Stimulated activated naive CD8-positive, alpha-beta T cell treated with anti-CD3 and anti-CD28 coated beads, Interleukin-15, amount 100 ng/mL, for 72 hours (primary cell): ENCODE measurements around the gene SEMA6B.
A peak's percentile ranks its signal among the peaks of the same experiment; 100 is the strongest.

Experiments used
- ATAC-seq: fragments of 150-1000 bp; cut with Tn5 transposase; 2 replicates; pipeline ENCODE4 v1.10.0; 2021; ENCODE audit warnings: mild to moderate bottlenecking, moderate library complexity
- DNase-seq, 2 donors: peaks; one replicate each; pipeline ENCODE4 v3.0.0; 2021 to 2022
- H3K27ac Mint-ChIP-seq, 2 donors: one replicate each; pipeline ENCODE4 v1.8.0; 2022; ENCODE audit warnings: mild to moderate bottlenecking in 2 of 2, mixed read lengths in 2 of 2, moderate library complexity in 2 of 2
- H3K27me3 Mint-ChIP-seq: one replicate; pipeline ENCODE4 v1.8.0; 2022; ENCODE audit warnings: mixed read lengths
- H3K4me1 Mint-ChIP-seq: one replicate; pipeline ENCODE4 v1.8.0; 2022; ENCODE audit warnings: mild to moderate bottlenecking, mixed read lengths
- H3K4me3 Mint-ChIP-seq, 2 donors: one replicate each; pipeline ENCODE4 v1.8.0; 2022; ENCODE audit warnings: mild to moderate bottlenecking in 2 of 2, mixed read lengths in 2 of 2, moderate library complexity in 1 of 2
- H3K9me3 Mint-ChIP-seq, 2 donors: one replicate each; pipeline ENCODE4 v1.8.0; 2022; ENCODE audit warnings: mixed read lengths in 2 of 2

SEMA6B gene

DNA sequence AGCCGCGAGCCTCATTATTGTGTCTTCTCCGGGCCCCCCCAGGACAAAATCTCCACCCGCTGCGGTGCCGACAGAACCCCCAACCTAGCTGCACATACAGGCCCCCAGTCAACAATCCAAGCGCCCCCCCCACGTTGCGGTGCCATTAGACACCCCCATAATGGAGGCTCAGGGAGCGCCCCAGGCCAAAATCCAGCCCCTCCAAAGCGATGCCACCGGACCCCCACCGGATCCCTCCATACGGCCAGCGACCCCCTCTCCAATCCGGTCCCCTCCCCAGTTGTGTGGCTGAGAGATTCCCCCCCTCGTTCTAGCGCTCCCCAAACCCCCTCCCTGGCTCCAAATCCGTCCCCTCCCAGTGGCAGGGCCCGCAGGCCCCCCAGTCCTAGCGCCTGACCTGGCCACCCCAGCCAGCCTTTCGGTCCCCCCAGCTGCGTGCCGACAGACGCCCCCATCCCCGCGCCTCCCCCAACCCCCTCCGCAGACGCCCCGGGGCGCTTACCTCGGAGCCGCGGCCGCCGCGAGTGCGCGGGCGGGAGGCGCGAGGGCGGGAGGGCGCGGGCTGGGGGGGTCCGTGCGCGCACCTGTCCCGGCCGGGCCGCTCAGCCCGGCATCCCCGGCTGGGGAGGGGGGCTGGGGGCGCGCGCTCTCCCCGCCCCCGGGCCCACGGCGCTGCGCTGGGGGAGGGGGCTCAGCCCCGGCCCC, 21.6 kb upstream of the SEMA6B start:
- H3K27me3 Mint-ChIP-seq = peaks cover 96% of the 10 kb centered on the region
- H3K27ac Mint-ChIP-seq = no peak overlapping the region
- ATAC-seq (no peak), DNase-seq (no peak)
- no peak overlapping the region for H3K4me3 Mint-ChIP-seq
- H3K9me3 Mint-ChIP-seq = no peaks in the 10 kb centered on the region
- peaks cover 17% of the 10 kb centered on the region for H3K4me1 Mint-ChIP-seq

DNA sequence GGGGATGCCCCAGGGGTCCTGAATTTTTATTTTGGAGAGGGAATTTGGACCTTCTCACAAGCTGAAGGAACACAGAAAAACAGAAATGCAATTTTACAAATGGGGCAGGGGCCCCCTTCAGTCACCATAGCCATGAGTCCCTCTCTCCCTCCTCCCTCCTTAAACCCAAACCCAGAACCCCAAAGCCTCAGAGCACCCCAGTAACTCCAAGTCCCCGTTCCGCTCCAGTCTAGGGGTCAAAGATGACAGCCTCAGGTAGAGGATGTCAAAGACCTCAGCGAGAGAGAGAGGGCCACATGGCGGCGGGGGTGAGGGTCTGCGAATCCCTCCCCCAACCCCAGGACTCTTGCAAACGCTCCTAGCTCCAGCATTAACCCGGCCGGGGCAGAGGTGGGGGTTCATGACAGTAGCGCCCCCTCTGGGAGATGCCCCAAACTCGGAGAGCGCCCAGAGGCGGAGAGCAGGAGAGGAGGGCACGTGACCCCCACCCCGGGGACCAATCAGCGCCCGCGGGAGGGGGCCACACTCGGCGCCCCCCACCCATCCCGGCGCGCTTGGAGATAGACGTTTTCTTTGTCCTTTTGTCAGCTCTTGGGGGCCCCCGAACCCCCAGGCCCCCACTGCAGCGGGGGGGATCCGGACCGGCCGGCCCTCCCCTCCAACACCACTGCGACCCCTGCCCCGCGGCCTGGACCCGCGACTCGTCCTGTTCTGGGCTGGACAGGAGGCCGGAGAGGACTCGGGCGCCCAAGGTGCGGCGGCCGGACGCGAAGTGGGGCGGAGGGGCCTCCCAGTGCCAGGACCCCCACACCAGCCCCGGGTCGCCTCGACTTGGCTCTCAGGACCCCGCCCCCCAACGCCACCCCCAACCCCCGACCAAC, 20.8 kb upstream of the SEMA6B start:
- no peak for DNase-seq
- no peak for ATAC-seq
- Mint-ChIP-seq H3K27me3 (peaks cover 96% of the 10 kb centered on the region), H3K27ac (no peak overlapping the region), H3K9me3 (no peaks in the 10 kb centered on the region), H3K4me1 (peaks cover 26% of the 10 kb centered on the region), H3K4me3 (peak overlapping the region in 1 of 2 donors; percentile 26)

GRCh38 chr19:4579389-4579788, 19.9 kb upstream of the SEMA6B start:
- Mint-ChIP-seq H3K27me3 (peaks cover 96% of the 10 kb centered on the region), H3K4me3 (no peak overlapping the region)

DNA sequence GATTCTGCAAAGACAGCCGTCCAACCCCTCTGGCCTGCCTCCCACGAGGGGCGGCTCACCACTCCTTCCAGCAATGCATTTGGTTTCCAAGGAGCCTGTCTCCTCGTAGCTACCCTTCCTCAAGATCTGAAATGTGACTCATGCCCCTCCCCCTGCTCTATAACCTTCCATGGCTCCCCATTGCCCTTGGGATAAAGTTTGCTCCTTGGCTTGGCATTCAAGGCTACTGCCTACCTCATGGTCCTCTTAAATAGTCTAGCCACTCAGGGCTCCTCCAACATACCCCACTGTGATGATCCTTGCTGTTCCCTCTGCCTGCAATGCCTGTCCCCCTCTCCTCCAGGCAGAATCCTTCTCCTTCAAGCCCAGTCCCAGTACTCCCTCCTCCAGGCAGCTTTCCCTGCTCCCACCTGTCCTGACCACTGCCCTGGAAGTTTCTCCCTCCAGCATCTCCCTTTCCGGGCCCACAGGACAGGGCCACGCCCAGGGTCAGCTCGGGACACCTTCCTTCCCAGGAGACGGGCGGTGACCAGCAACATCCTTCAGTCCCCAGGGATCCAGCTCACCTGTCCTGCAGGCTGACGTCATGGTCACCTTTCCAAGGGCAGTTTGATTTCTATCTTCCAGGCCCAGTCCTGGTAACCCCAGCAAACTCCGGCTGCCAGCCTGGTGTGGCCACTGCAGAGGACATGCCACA, 19.2 kb upstream of the SEMA6B start:
- Mint-ChIP-seq H3K4me1 (peaks cover 35% of the 10 kb centered on the region), H3K27ac (no peak overlapping the region), H3K27me3 (peaks cover 97% of the 10 kb centered on the region), H3K4me3 (no peak overlapping the region), H3K9me3 (no peaks in the 10 kb centered on the region)
- ATAC-seq = no peak
- no peak for DNase-seq

More at GRCh38 chr19:4579389-4579788, 19.9 kb upstream of the SEMA6B start:
- H3K27ac Mint-ChIP-seq = no peak overlapping the region
- H3K4me1 Mint-ChIP-seq = peaks cover 35% of the 10 kb centered on the region
- no peak for DNase-seq
- ATAC-seq = no peak
- no peaks in the 10 kb centered on the region for H3K9me3 Mint-ChIP-seq

- no peak overlapping the region for H3K27ac Mint-ChIP-seq
- peaks cover 85% of the 10 kb centered on the region for H3K27me3 Mint-ChIP-seq
- peaks cover 26% of the 10 kb centered on the region for H3K4me1 Mint-ChIP-seq
- H3K9me3 Mint-ChIP-seq = no peaks in the 10 kb centered on the region
- ATAC-seq (no peak), DNase-seq (no peak)
- no peak overlapping the region for H3K4me3 Mint-ChIP-seq
These were observed 17.7 kb upstream of the SEMA6B start for GRCh38 chr19:4577020-4577782.

GRCh38 chr19:4576016-4576933, 16.8 kb upstream of the SEMA6B start:
- Mint-ChIP-seq H3K4me3 (peak overlapping the region; percentile 40 to 44), H3K27me3 (peaks cover 77% of the 10 kb centered on the region), H3K27ac (no peak overlapping the region), H3K9me3 (no peaks in the 10 kb centered on the region), H3K4me1 (peaks cover 20% of the 10 kb centered on the region)
- DNase-seq (peak; percentile 69 to 70), ATAC-seq (peak; percentile 67)

GRCh38 chr19:4575267-4576015, 16.0 kb upstream of the SEMA6B start:
- peak; percentile 60 for ATAC-seq
- Mint-ChIP-seq H3K4me1 (peaks cover 20% of the 10 kb centered on the region), H3K27ac (no peak overlapping the region), H3K4me3 (peak overlapping the region; percentile 27 to 44), H3K9me3 (no peaks in the 10 kb centered on the region), H3K27me3 (peaks cover 70% of the 10 kb centered on the region)
- DNase-seq = no peak

GRCh38 chr19:4573682-4574081, 14.2 kb upstream of the SEMA6B start:
- Mint-ChIP-seq H3K27me3 (peaks cover 52% of the 10 kb centered on the region), H3K4me3 (no peak overlapping the region), H3K9me3 (no peaks in the 10 kb centered on the region), H3K27ac (no peak overlapping the region), H3K4me1 (peaks cover 20% of the 10 kb centered on the region)
- ATAC-seq = no peak
- no peak for DNase-seq

DNA sequence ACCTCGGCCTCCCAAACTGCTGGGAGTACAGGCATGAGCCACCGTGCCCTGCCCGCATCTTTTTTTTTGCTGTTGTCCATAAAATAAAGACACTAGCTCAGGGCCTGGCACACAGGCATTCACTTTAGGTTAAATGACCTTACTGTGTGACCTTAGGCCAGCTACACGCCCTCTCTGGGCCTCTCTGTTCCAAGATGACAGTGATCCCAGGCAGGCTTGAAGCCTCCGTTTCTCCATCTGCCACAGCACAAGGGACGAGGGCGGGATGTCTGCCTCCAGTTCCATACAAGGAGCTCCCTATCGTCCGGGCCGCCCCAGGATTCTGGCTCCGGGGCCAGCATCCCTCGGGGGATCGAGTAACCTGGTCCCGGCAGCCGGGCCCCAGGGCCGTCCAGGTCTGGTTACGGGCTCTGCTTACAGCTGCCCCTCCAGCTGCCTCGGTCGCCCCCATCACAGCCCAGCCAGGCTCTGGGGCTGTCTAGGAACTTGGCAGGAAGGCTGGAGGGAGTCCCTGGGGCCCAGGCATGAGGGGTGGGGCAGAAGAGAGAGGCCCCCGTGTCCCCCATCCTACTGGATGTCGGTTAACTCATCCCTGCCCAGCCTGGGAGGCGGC, 11.9 kb upstream of the SEMA6B start:
- Mint-ChIP-seq H3K4me3 (no peak overlapping the region), H3K4me1 (peaks cover 20% of the 10 kb centered on the region), H3K27me3 (peaks cover 39% of the 10 kb centered on the region), H3K9me3 (no peaks in the 10 kb centered on the region), H3K27ac (no peak overlapping the region)
- ATAC-seq (no peak), DNase-seq (no peak)

DNA sequence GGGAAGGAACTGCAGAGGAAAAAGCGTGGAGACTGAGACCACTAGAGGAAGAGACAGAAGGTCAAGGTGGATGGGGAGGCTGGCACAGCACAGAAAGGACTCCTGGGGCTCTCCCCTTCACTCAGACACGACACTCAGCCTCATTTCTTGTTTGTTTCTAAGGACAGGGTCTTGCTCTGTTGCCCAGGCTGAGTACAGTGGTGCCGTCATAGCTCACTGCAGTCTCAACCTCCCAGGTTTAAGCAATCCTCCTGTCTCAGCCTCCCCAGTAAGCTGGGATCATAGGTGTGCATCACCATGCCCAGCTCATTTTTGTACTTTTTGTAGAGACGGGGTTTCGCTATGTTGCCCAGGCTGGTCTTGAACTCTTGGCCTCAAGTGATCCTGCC, 11.4 kb upstream of the SEMA6B start:
- ATAC-seq = no peak
- no peak for DNase-seq
- peak overlapping the region in 1 of 2 donors; percentile 71 for H3K27ac Mint-ChIP-seq
- peaks cover 16% of the 10 kb centered on the region for H3K4me1 Mint-ChIP-seq
- no peaks in the 10 kb centered on the region for H3K9me3 Mint-ChIP-seq
- no peak overlapping the region for H3K4me3 Mint-ChIP-seq
- H3K27me3 Mint-ChIP-seq = peaks cover 36% of the 10 kb centered on the region

DNA sequence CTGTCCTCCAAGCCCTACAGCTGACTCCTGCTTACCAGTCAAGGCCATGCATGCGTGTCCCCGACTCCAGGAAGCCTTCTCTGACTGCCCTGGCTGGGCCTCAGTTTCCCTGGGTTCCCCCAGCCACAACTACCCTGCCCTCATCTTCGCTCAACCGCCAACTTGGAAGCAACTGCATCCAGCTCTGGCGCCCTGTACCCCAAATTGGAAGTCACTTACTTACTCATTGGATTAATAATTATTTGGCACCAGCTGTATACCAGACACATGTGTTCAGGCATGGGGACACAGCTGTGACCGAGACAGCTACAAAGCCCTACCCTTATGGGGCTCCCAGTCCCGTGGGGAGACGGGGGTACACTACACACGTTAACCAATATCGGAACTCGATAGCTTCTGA, 10.9 kb upstream of the SEMA6B start:
- peaks cover 31% of the 10 kb centered on the region for H3K27me3 Mint-ChIP-seq
- H3K4me3 Mint-ChIP-seq = no peak overlapping the region
- H3K4me1 Mint-ChIP-seq = peaks cover 11% of the 10 kb centered on the region
- ATAC-seq (no peak), DNase-seq (no peak)
- H3K27ac Mint-ChIP-seq = peak overlapping the region in 1 of 2 donors; percentile 71
- no peaks in the 10 kb centered on the region for H3K9me3 Mint-ChIP-seq

DNA sequence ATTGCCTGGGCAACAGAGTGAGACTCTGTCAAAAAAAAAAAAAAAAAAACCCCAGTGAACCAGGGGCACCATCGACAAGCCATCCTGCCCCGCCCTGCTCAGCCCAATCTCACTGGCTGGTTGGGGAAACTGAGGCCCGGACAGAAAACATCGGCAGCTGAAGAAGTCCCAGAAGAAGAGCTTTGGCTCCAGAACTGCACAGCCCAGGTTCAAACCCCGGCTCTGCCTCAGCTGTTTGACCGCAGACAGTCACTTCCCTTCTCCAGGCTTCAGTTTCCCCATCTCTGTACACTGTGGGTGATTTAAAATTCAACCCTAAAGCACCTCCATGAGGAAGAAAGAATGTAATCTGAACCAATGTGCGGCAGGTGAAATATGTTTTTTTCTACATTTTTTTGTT, 9.4 kb upstream of the SEMA6B start:
- no peak for DNase-seq
- ATAC-seq = no peak
- no peaks in the 10 kb centered on the region for H3K4me1 Mint-ChIP-seq
- no peak overlapping the region for H3K27ac Mint-ChIP-seq
- no peak overlapping the region for H3K4me3 Mint-ChIP-seq
- peaks cover 16% of the 10 kb centered on the region for H3K27me3 Mint-ChIP-seq
- H3K9me3 Mint-ChIP-seq = no peaks in the 10 kb centered on the region

DNA sequence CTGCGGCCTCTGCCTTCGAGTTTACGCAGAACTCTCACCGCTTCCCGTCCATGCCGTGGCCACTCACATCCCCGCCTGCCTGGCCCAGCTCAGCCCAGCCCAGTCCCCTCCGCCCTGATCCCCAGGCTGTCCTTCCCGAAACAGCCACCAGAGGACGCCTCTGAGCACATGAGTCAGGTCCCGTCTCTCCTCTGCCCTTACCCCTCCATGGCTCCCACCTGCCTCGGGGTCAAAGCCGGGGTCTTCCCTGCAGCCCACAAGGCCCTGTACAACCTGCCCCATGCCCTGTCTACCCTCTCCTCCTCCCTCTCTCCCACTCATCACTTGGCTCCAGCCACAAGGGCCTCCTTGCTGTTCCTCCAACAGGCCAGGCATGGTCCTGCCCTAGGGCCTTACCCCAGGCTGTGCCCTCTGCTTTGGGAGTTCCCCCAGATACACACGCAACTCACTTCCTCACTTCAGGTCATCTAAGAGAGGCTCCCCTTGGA, 8.1 kb upstream of the SEMA6B start:
- no peaks in the 10 kb centered on the region for H3K9me3 Mint-ChIP-seq
- no peaks in the 10 kb centered on the region for H3K4me1 Mint-ChIP-seq
- peak; percentile 67 to 68 for DNase-seq
- peak; percentile 85 for ATAC-seq
- no peak overlapping the region for H3K4me3 Mint-ChIP-seq
- H3K27me3 Mint-ChIP-seq = peaks cover 11% of the 10 kb centered on the region
- peak overlapping the region in 1 of 2 donors; percentile 86 for H3K27ac Mint-ChIP-seq
